Smooth muscle cell (in vitro differentiated cells): Measurements from ENCODE around the gene SEC24D. TPM values are rescaled to one million over a fixed set of nuclear protein-coding genes. Genes with fewer than 3 reads are reported as not detected.

ENCODE experiments used
- DNase-seq: peaks from one replicate; lab custom pipeline; 2025; ENCODE audit not compliant: unreplicated experiment; lab: John Stamatoyannopoulos, UW
- H2AFZ ChIP-seq: fragments of 200-600 bp; sonication (generic); 2 replicates; pipeline ENCODE4 v1.6.0; 2016; ENCODE audit warnings: antibody characterized with exemption, low read depth, mild to moderate bottlenecking
- H3F3A ChIP-seq: fragments of 200-600 bp; sonication (generic); 2 replicates; pipeline ENCODE4 v1.6.0; 2017; ENCODE audit warnings: antibody characterized with exemption, low read depth
- H3K27ac ChIP-seq: fragments of 200-600 bp; sonication (generic); 2 replicates; pipeline ENCODE4 v1.5.1; 2016; ENCODE audit warnings: low read depth, mild to moderate bottlenecking
- H3K27me3 ChIP-seq: fragments of 200-600 bp; sonication (generic); 2 replicates; pipeline ENCODE4 v1.6.1; 2016; ENCODE audit warnings: low read depth, mild to moderate bottlenecking
- H3K36me3 ChIP-seq: fragments of 200-600 bp; sonication (generic); 2 replicates; pipeline ENCODE4 v1.5.1; 2016; ENCODE audit warnings: low read depth
- H3K4me1 ChIP-seq: fragments of 200-600 bp; sonication (generic); 2 replicates; pipeline ENCODE4 v1.5.1; 2016; ENCODE audit warnings: low read depth
- H3K4me2 ChIP-seq: fragments of 200-600 bp; sonication (generic); 2 replicates; pipeline ENCODE4 v1.6.0; 2016; ENCODE audit warnings: mild to moderate bottlenecking
- H3K4me3 ChIP-seq: fragments of 200-600 bp; sonication (generic); 2 replicates; pipeline ENCODE4 v1.5.1; 2016; ENCODE audit warnings: mild to moderate bottlenecking
- H3K79me2 ChIP-seq: fragments of 200-600 bp; sonication (generic); 2 replicates; pipeline ENCODE4 v1.6.0; 2016; ENCODE audit warnings: low read depth, mild to moderate bottlenecking
- H3K9ac ChIP-seq: fragments of 200-600 bp; sonication (generic); 2 replicates; pipeline ENCODE4 v1.6.0; 2016; ENCODE audit warnings: low read depth
- H3K9me3 ChIP-seq: fragments of 200-600 bp; sonication (generic); replicated peaks from 2 replicates; pipeline ENCODE4 v1.5.1; 2016; ENCODE audit warnings: low read depth
- H4K20me1 ChIP-seq: fragments of 200-600 bp; sonication (generic); 2 replicates; pipeline ENCODE4 v1.6.0; 2016; ENCODE audit warnings: low read depth
- CTCF ChIP-seq: fragments of 200-600 bp; sonication (generic); IDR thresholded peaks from 2 replicates; pipeline ENCODE4 v1.5.1; 2017; ENCODE audit warnings: borderline replicate concordance, mild to moderate bottlenecking, antibody characterized with exemption; ENCODE audit not compliant: insufficient read depth, poor library complexity, severe bottlenecking
- WGBS: methylation state at CpG from one replicate; pipeline ENCODE4 v1.1.7; 2016; ENCODE audit warnings: low lambda C conversion rate; 5-methylcytosine and 5-hydroxymethylcytosine counted together
- polyA plus RNA-seq: library from polyadenylated mRNA; unstranded; fragments of >200 nt; fragmentation: Nextera tagmentation; extraction: Ambion mirVana; gene quantifications from 2 replicates; pipeline ENCODE4 v1.2.1, GENCODE V29; 2016
- total RNA-seq: library from RNA; depleted of rRNA; stranded (reverse); fragments of >200 nt; gene quantifications from 2 replicates; pipeline ENCODE4 v1.2.3, GENCODE V29; 2014

The SEC24D gene
- total and polyA plus RNA-seq, 2 experiments from 2014 or later: 163 to 237 TPM

GRCh38 chr4:118765399-118765798 is 70.5 kb downstream of the SEC24D start:
- no peak overlapping the region for H3K4me3 ChIP-seq
- H3K9me3 ChIP-seq: no peaks in the 10 kb centered on the region
- TF ChIP-seq CTCF: no peak
- H3K4me2 ChIP-seq: peak overlapping the region; percentile 38
- H3K27me3 ChIP-seq: no peaks in the 10 kb centered on the region
- H3K36me3 ChIP-seq: peaks cover 27% of the 10 kb centered on the region
- peaks cover 59% of the 10 kb centered on the region for H3F3A ChIP-seq
- H3K9ac ChIP-seq: no peak overlapping the region
- H3K79me2 ChIP-seq: peaks cover 53% of the 10 kb centered on the region
- H3K4me1 ChIP-seq: peaks cover 5% of the 10 kb centered on the region
- peak overlapping the region; percentile 58 for H3K27ac ChIP-seq
- 0% methylated on average over 1 of the region's 1 CpG for WGBS
- no peak overlapping the region for H2AFZ ChIP-seq
- no peak for DNase-seq
- peaks cover 99% of the 10 kb centered on the region for H4K20me1 ChIP-seq

- H3F3A ChIP-seq: peaks cover 49% of the 10 kb centered on the region
- peaks cover 25% of the 10 kb centered on the region for H3K36me3 ChIP-seq
- H3K27me3 ChIP-seq: no peaks in the 10 kb centered on the region
- peak overlapping the region; percentile 37 for H3K27ac ChIP-seq
- no peak for DNase-seq
- WGBS: 72% methylated on average over 3 of the region's 3 CpGs
- H3K4me3 ChIP-seq: no peak overlapping the region
- no peaks in the 10 kb centered on the region for H3K9me3 ChIP-seq
- no peak overlapping the region for H3K4me2 ChIP-seq
- H3K9ac ChIP-seq: no peak overlapping the region
- peaks cover 62% of the 10 kb centered on the region for H3K79me2 ChIP-seq
- H2AFZ ChIP-seq: no peak overlapping the region
- no peaks in the 10 kb centered on the region for H3K4me1 ChIP-seq
- no peak for TF ChIP-seq CTCF
- H4K20me1 ChIP-seq: peaks cover 99% of the 10 kb centered on the region
Measured at GRCh38 chr4:118762730-118763477, 73.0 kb downstream of the SEC24D start.

- H3K9ac ChIP-seq: no peak overlapping the region
- peaks cover 99% of the 10 kb centered on the region for H4K20me1 ChIP-seq
- H3K4me3 ChIP-seq: no peak overlapping the region
- no peak overlapping the region for H2AFZ ChIP-seq
- H3K27me3 ChIP-seq: no peaks in the 10 kb centered on the region
- peaks cover 27% of the 10 kb centered on the region for H3K36me3 ChIP-seq
- H3K79me2 ChIP-seq: peaks cover 69% of the 10 kb centered on the region
- H3F3A ChIP-seq: peaks cover 48% of the 10 kb centered on the region
- H3K4me2 ChIP-seq: no peak overlapping the region
- H3K27ac ChIP-seq: peak overlapping the region; percentile 37
- no peaks in the 10 kb centered on the region for H3K4me1 ChIP-seq
- DNase-seq: no peak
- 81% methylated on average over 5 of the region's 5 CpGs for WGBS
- no peak for TF ChIP-seq CTCF
- H3K9me3 ChIP-seq: no peaks in the 10 kb centered on the region
Measured at GRCh38 chr4:118762155-118762554, 73.8 kb downstream of the SEC24D start.
